CD4-positive, alpha-beta T cell treated with Interleukin-4 for 1 hour (primary cell): ENCODE data around the gene USP49.

Source experiments
- DNase-seq, 2 donors: peaks; one replicate each; pipeline ENCODE4 v3.0.0-alpha.2; 2020 to 2022

USP49 gene

DNA sequence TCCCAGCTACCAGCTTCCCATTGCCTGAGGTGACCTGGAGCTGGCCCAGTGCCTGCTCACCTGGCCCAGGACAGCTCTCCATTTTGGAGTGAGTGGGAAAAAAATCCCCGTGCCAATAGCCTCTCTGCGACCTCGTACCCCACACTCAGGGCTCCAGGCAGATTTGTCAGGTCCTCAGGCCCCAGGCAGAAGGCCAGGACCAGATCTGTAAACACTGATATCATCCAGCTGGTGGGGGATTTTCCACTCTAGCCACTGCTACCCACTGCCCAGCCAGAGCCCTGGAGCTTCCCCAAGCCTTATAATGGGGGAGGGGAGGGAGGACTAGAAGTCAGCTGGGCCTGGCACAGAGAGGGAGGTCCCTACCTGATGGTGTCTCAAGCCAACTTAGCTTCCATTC is 146.6 kb downstream of the USP49 start:
- DNase-seq: no peak

DNA sequence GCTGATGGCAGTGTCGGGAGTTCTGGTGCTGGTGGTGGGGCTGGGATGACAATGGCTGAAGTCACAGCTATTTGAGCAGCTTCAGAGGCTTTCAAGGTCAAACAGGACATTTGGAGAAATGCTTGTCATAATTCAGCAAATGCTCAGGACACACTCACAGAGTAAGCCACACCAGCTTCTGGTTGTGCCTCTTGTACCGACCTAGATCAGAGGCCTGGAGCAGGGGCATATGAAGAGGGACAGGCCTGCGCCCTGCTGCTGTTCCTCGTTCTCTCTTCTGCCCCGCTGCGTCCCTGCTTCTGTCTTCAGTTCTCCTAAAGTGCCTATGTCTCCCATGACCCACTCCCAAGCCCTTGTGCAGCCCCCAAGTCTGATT is 147.1 kb downstream of the USP49 start:
- no peak for DNase-seq

DNA sequence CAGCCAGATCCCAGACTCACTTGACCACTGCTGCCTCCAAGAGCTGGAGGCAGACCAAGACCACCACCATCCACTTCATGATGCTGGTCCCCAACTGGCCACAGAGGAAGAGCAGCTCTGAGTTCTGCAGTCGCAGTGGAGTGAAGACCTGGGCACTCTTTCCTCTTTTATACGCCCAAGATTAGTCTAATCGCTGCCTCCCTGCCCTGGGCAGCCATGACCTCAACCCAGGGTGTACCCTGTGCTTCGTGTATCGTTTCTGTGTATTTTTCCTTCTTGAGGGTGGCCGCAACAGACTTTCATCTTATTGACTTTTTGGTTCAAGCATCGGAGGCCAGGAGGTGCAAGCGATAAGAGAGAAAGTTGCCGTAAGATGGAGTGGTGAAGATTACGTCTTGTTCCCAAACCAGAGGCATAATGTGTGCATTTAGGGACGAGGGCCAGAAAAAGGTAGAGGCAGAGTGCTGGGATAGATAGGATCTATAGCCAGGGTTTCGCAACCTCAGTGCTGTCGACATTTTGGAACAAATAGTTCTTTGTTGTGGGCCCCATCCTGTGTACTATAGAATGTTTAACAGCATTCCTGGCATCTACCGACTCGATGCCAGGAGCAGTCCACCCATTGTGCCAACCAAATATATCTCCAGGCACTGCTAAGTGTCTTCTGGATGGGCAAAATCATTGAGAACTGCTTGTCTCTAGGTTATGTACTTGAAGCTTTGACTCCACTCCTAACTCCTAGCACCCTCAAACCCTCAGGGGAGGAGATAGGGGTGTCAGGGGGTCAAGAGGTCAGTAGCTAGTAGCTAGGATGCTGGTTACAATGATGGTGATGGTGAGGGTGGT is 147.7 kb downstream of the USP49 start, which contains the start of gene PGC:
Gene PGC (minus strand): TSS at position 142 of the 846 bp plus-strand sequence. CDS start 63 bp downstream, at position 79.
- no peak for DNase-seq

DNA sequence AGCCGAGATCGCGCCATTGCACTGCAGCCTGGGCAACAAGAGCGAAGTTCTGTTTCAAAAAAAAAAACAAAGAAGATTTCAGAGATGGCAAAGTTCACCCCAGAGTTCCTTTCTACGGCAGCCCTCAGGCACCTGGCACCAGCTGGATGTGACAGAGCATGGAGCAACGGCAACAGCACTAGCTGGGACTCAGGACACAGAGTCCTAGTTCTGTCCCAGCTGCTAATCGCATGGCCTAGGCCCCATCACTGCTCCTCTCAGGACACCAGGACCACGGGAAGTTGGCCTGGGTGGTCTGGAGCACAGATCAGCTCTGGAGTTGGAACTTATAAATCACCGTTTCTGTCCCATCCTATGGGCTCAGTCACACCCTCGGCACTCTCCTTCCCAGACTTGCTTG is 149.1 kb downstream of the USP49 start:
- no peak for DNase-seq

DNA sequence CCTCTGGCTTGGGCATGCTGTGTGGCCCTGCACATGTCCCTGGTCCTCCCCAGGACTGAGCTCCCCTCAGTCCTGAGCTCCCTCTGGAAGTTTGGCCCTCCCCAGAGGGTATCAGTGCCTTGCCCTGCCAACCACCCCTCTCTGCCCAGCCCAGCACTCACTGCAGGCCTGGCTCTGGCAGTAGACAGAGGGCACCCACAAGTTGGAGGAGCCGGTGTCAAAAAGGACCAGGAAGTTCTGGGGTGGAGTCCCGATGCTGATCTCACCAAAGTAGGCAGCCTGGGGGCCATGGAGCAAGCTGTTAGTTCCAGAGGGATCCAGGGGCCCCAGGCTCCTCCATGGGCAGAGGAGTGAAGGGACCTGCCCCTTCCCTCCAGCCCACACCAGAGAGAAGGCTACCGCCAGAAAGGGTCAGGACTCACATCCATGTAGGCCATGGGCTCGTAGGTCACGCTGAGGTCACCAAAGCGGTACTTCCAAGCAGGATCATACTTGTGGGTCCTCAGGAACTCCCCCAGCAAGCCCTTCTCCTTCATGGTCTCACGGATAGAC is 150.9 kb downstream of the USP49 start:
- DNase-seq: no peak

DNA sequence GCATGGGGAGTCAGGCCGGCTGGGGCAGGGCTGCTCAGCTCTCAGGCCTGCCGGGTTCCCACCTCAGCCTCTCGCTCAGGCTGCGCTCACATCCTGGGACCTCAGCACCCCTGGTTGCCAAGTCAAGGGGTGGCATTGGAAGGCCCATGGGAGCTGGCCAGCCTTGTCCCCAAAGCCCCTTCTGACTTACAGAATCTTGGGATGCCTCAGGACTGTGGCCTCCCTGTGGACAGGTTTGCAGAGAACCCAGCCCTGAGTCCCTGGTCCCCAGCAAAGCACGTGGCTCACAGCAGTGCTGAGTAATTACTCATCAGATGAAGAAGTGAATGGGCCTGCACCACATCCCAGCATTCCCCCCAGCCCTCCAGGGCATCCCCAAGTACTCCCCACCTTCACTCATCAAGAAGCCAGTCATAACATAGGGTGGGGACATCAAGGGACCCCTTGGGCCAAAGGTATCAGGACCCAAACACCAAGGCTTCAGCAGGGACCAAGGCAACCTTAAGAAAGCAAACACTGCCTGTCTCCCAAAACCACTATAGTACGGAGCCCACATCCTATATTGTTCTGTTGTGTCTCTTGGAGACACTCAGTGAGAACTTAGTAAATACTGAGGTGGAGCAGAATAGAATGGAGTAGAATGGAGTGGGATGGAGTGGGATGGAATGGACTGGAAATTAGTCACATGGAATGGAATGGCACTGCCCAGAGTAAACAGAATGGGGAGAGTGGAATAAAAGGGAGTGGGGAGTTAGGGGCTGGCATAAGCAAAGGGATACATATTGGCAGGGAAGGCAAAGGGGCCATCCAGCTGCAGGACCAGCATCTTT is 151.6 kb downstream of the USP49 start:
- DNase-seq: no peak

DNA sequence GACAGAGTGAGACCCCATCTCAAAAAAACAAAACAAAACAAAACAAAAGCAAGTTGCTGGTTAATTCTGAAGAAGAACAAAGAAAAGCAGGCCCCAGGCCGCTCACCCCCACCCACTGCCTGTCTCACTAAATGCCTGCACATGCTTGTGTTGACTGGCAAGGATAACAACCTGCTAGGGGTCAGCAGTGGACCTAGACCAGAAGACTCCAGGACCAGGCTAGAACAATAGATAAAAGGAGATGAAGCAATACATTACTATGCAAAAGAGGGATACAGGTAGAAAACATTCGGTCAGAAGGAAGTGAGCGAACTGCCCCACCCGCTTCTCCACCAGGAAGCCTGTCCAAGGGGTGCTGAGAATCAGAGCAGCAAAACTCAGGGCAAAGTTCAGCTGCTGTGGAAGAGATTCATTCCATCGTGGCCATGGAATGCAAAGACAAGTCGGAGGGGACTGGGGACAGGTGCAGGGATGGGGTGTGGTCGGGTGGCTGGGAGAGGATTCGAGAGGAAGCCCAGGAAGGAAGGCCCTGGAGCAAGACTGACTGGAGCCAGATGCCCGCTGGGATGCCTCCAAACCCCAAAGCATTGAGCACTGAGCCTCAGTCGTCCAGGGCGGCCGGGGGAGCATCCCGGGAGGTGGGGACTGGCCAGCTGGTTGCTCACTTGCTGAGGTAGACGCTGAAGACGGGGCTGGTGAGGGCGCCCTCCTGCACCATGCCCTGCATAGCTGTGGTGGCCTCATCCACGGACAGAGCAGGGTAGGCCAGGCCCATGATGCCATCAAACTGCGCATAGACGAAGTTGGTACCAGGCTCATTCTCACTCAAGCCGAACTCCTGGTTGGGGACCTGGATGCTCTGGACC is 153.3 kb downstream of the USP49 start:
- DNase-seq: no peak

DNA sequence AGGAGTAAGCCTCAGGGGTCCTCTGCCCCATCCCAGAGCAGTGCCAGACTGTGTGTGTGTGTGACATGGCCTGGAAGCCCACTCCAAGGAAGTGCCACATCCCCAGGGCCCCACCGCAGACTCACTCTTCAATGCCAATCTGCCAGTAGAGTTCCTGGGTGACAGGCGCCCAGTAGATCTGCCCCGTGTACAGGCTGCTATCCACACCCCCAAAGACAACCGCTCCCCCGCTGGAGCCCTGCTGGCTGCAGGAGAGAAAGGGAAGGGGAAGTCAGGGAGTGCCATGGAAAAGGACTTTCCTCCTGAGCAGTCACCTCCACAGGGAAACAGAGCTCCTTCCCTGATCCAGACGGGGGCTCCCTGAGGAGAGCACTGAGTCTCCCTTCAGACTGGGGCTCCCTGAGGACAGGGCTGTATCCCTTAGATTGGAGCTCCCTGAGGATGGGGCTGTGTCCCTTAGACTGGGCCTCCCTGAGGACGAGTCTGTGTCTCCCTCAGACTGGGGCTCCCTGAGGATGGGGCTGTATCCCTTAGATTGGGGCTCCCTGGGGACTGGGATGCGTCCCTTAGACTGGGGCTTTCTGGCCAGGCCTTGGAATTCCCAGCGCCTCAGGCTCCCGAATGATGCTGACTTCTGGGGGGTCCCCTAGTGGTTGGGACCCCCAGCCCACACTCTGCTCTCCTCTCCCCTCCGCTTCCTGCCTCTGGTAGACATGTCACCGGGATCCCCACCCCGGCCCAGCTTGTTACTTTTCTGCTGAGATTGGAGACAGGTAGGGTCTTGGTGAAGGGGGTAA is 154.6 kb downstream of the USP49 start:
- DNase-seq: no peak
